K562 (cell line): ENCODE measurements around the gene NEDD4. TPM values are rescaled to one million over a fixed set of nuclear protein-coding genes. Genes with fewer than 3 reads are reported as not detected.

Source experiments
- ATAC-seq: fragments of 200-7000 bp; cut with Tn5 transposase; 3 replicates; pipeline ENCODE4 v1.9.1; 2020; ENCODE audit warnings: moderate library complexity
- BruUV-seq: library from RNA; stranded (reverse); fragments of 400-500 nt; replicated peaks from 2 replicates; lab custom pipeline; 2021; lab: Mats Ljungman, UMichigan
- CTCF ChIA-PET: fragments of 300-600 bp; formaldehyde crosslinking; extraction: SDS; loops from one replicate; lab custom pipeline; 2021; ENCODE audit warnings: low intra/inter-chr PET ratio; lab: Yijun Ruan, JAX
- POLR2A ChIA-PET: fragments of 300-600, 350-650 bp; sonication (Branson Sonifier 250); formaldehyde crosslinking; extraction: SDS; loops from one replicate; lab custom pipeline; 2021; ENCODE audit warnings: antibody characterized with exemption, inconsistent platforms; lab: Yijun Ruan, JAX
- DNase-seq, 4 experiments: peaks; one replicate each; pipeline versions ENCODE4 v3.0.0 to v3.0.0-alpha.2; 2011 to 2018; ENCODE audit warnings: low spot score in 3 of 4, mixed read lengths in 3 of 4; ENCODE audit errors: extremely low read depth in 1 of 4
- FAIRE-seq: peaks from 2 replicates; lab custom pipeline; 2011; peaks lifted over from hg19 to GRCh38; lab: Jason Lieb, UNC
- H2AFZ ChIP-seq: 2 replicates; pipeline ENCODE4 v1.6.0; 2011; ENCODE audit warnings: low read depth, low read length, control low read depth, inconsistent platforms
- H3K27ac ChIP-seq: fragments of 200-600 bp; 3 replicates; pipeline ENCODE4 v1.8.0; 2011; ENCODE audit warnings: low read depth, mild to moderate bottlenecking, control low read depth, inconsistent platforms, low read length, moderate library complexity, mixed read lengths; ENCODE audit errors: extremely low read depth
- H3K27me3 ChIP-seq, 2 experiments: fragments of 300-600 bp in 1 of 2; 2 replicates in 1 of 2; 3 replicates in 1 of 2; pipeline versions ENCODE4 v1.6.0 to v1.8.0; 2011; ENCODE audit warnings: inconsistent platforms in 2 of 2, low read length in 2 of 2, mild to moderate bottlenecking in 1 of 2, mixed read lengths in 1 of 2, moderate library complexity in 1 of 2; ENCODE audit not compliant: control insufficient read depth in 2 of 2, insufficient read depth in 2 of 2
- H3K36me3 ChIP-seq: fragments of 300-600 bp; 3 replicates; pipeline ENCODE4 v1.8.0; 2011; ENCODE audit warnings: mild to moderate bottlenecking, low read length, inconsistent platforms; ENCODE audit not compliant: control insufficient read depth, insufficient read depth
- H3K4me1 ChIP-seq, 2 experiments: fragments of 200-600 bp in 1 of 2; replicated peaks in 1 of 2; 2 replicates in 1 of 2; 3 replicates in 1 of 2; pipeline versions ENCODE4 v1.5.1 to v1.8.0; 2011; ENCODE audit warnings: inconsistent platforms in 2 of 2, low read length in 2 of 2, mild to moderate bottlenecking in 1 of 2, mixed read lengths in 1 of 2, moderate library complexity in 1 of 2; ENCODE audit not compliant: control insufficient read depth in 2 of 2, insufficient read depth in 2 of 2
- H3K4me2 ChIP-seq: 2 replicates; pipeline ENCODE4 v1.6.1; 2011; ENCODE audit warnings: low read length, control low read depth, inconsistent platforms, mixed read lengths; ENCODE audit not compliant: insufficient read depth
- H3K4me3 ChIP-seq: fragments of 200-600 bp; sonication (generic), shearing (Covaris generic); 2 replicates; pipeline ENCODE4 v1.5.1; 2016; ENCODE audit warnings: control low read depth, inconsistent platforms
- H3K79me2 ChIP-seq: fragments of 200-600 bp; 3 replicates; pipeline ENCODE4 v1.8.0; 2011; ENCODE audit warnings: low read length, inconsistent platforms; ENCODE audit not compliant: control insufficient read depth, insufficient read depth
- H3K9ac ChIP-seq, 2 experiments: 2 replicates each; pipeline versions ENCODE4 v1.6.0 to v1.6.1; 2011; ENCODE audit warnings: low read depth in 2 of 2, low read length in 2 of 2, control low read depth in 1 of 2, inconsistent platforms in 1 of 2, mild to moderate bottlenecking in 1 of 2, mixed read lengths in 1 of 2; ENCODE audit not compliant: insufficient read depth in 1 of 2
- H3K9me1 ChIP-seq: one replicate; pipeline ENCODE4 v1.6.0; 2011; ENCODE audit warnings: inconsistent platforms, mild to moderate bottlenecking, low read length, moderate library complexity; ENCODE audit not compliant: control insufficient read depth, insufficient read depth
- H3K9me3 ChIP-seq: replicated peaks from 2 replicates; pipeline ENCODE4 v1.5.1; 2011; ENCODE audit warnings: low read depth, low read length, inconsistent platforms; ENCODE audit not compliant: control insufficient read depth, insufficient read depth
- H4K20me1 ChIP-seq: replicated peaks from 2 replicates; pipeline ENCODE4 v1.6.1; 2011; ENCODE audit warnings: low read length, inconsistent platforms, mixed read lengths; ENCODE audit not compliant: control insufficient read depth, insufficient read depth
- COPS2 ChIP-seq: fragments of 450-650 bp; conservative IDR thresholded peaks from 2 replicates; pipeline ENCODE4 v1.6.1; 2016; ENCODE audit warnings: mild to moderate bottlenecking, moderate library complexity
- CREM ChIP-seq: IDR thresholded peaks from 2 replicates; pipeline ENCODE4 v1.6.1; 2014; ENCODE audit warnings: antibody characterized with exemption, low read depth
- EGR1 ChIP-seq: fragments of 450-650 bp; conservative IDR thresholded peaks from 2 replicates; pipeline ENCODE4 v1.6.1; 2017; ENCODE audit warnings: mild to moderate bottlenecking
- ETV5 ChIP-seq: sonication (generic); formaldehyde crosslinking; IDR thresholded peaks from 2 replicates; pipeline ENCODE4 v1.4.0; 2020; ENCODE audit warnings: low read depth, mild to moderate bottlenecking, missing genetic modification reagents
- MED1 ChIP-seq: sonication (generic); formaldehyde crosslinking; IDR thresholded peaks from 2 replicates; pipeline ENCODE4 v1.8.1; 2023; ENCODE audit warnings: missing genetic modification reagents, borderline replicate concordance
- MNT ChIP-seq, 2 experiments: fragments of 450-650 bp; conservative IDR thresholded peaks; 2 replicates each; pipeline ENCODE4 v1.6.1; 2017; ENCODE audit warnings: mild to moderate bottlenecking in 2 of 2, moderate library complexity in 2 of 2
- PHB ChIP-seq: fragments of 250-450 bp; sonication (Bioruptor Pico); IDR thresholded peaks from 2 replicates; pipeline ENCODE4 v1.5.0; 2021
- RAD21 ChIP-seq, 2 experiments: fragments of 250-450 bp in 1 of 2; fragments of 450-650 bp in 1 of 2; sonication (Bioruptor Pico) in 1 of 2; formaldehyde crosslinking in 1 of 2; IDR thresholded peaks in 1 of 2; conservative IDR thresholded peaks in 1 of 2; 2 replicates each; pipeline versions ENCODE4 v1.4.0 to v1.8.0; 2020 to 2022; ENCODE audit warnings: mild to moderate bottlenecking in 2 of 2, moderate library complexity in 1 of 2
- RBBP5 ChIP-seq: fragments of 200-600 bp; sonication (generic); IDR thresholded peaks from 2 replicates; pipeline ENCODE4 v1.6.1; 2012; ENCODE audit warnings: borderline replicate concordance, mild to moderate bottlenecking, low read length, control low read depth, inconsistent platforms; ENCODE audit not compliant: insufficient read depth, poor library complexity, severe bottlenecking
- SAFB ChIP-seq: fragments of 200-400 bp; formaldehyde crosslinking; IDR thresholded peaks from 2 replicates; pipeline ENCODE4 v1.6.1; 2017; ENCODE audit warnings: low read depth, low read length, borderline replicate concordance
- SMARCC2 ChIP-seq: fragments of 450-650 bp; IDR thresholded peaks from 2 replicates; pipeline ENCODE4 v1.6.1; 2017; ENCODE audit warnings: antibody characterized with exemption, moderate library complexity, mild to moderate bottlenecking, low read depth
- SOX6 ChIP-seq: fragments of 450-650 bp; IDR thresholded peaks from 2 replicates; pipeline ENCODE4 v1.6.1; 2014; ENCODE audit warnings: mild to moderate bottlenecking
- ZNF133 ChIP-seq: fragments of 250-450 bp; sonication (Bioruptor Pico); IDR thresholded peaks from 2 replicates; pipeline ENCODE4 v1.4.0; 2020; ENCODE audit warnings: mild to moderate bottlenecking
- ZNF274 ChIP-seq: IDR thresholded peaks from 2 replicates; pipeline ENCODE4 v1.6.1; 2011; ENCODE audit warnings: low read depth, mild to moderate bottlenecking, low read length, moderate library complexity, borderline replicate concordance
- ZNF354B ChIP-seq: fragments of 250-450 bp; sonication (Bioruptor Pico); IDR thresholded peaks from 2 replicates; pipeline ENCODE4 v1.4.0; 2020
- ZNF77 ChIP-seq: fragments of 250-450 bp; sonication (Bioruptor Pico); IDR thresholded peaks from 2 replicates; pipeline ENCODE4 v1.5.0; 2020
- WGBS: fragments of 100-300 bp; shearing (Covaris generic); methylation state at CpG from one replicate; pipeline ENCODE4 v1.1.6; 2016; ENCODE audit warnings: low coverage, mixed read lengths; ENCODE audit not compliant: insufficient coverage; ENCODE audit errors: missing lambda C conversion rate; 5-methylcytosine and 5-hydroxymethylcytosine counted together
- in situ Hi-C: fragments of 300-500 bp; cut with MboI; formaldehyde crosslinking; loops from 4 replicates; pipeline ENCODE4 v1.15.0; 2018; ENCODE audit warnings: inconsistent platforms, mixed read lengths
- intact Hi-C: fragments of 100-400 bp; cut with micrococcal nuclease; formaldehyde crosslinking; loops from 2 replicates; pipeline ENCODE4 v1.14.2; 2022
- polyA plus RNA-seq, 8 experiments: library from polyadenylated mRNA; depleted of rRNA in 4 of 8; stranded (reverse) in 5 of 8; unstranded in 3 of 8; fragments of >200 nt; fragmentation: Nextera tagmentation in 2 of 8; fragmentation: Illumina TruSeq in 1 of 8; extraction: Ambion mirVana in 2 of 8; extraction: Trizol in 1 of 8; gene quantifications; 2 replicates each; pipeline versions ENCODE4 v1.2.1 to v1.2.3, GENCODE V29; 2011 to 2014; ENCODE audit warnings: inconsistent platforms in 1 of 8, missing spikeins in 1 of 8
- total RNA-seq, 7 experiments: library from RNA; depleted of rRNA in 6 of 7; stranded (reverse); fragments of >200 nt in 6 of 7; fragmentation: Illumina TruSeq in 2 of 7; extraction: Trizol in 2 of 7; gene quantifications; 2 replicates each; pipeline versions ENCODE4 v1.2.1 to v1.2.3, GENCODE V29; 2011 to 2021; ENCODE audit warnings: low replicate concordance in 1 of 7

The NEDD4 gene
- total and polyA plus RNA-seq, 9 of the 15 experiments (the other 6 are each of a cell fraction or from before 2014, with no cell fraction given), result 7.2 to 23.7 (median 17.3) TPM

- H3K9ac ChIP-seq, result no peak overlapping the region
- H3K36me3 ChIP-seq, result no peaks in the 10 kb centered on the region; the same call in 2 of the 3 replicates
- no peaks in the 10 kb centered on the region for H3K27me3 ChIP-seq
- no peaks in the 10 kb centered on the region for H3K79me2 ChIP-seq
- intact Hi-C loops (no loop called here), in situ Hi-C loops (no loop called here)
- H2AFZ ChIP-seq, result no peak overlapping the region
- H4K20me1 ChIP-seq, result no peaks in the 10 kb centered on the region
- H3K27ac ChIP-seq, result no peak overlapping the region
- FAIRE-seq, result no peak
- no peaks in the 10 kb centered on the region for H3K4me1 ChIP-seq
- H3K4me2 ChIP-seq, result no peak overlapping the region
- BruUV-seq, result no TSS peak
- DNase-seq, result no peak
- ChIA-PET POLR2A (interaction anchor here (0.7 kb wide), 1 partner anchor 8 kb away, joined by 3 read pairs; no protein-coding TSS in a partner anchor), CTCF (no interaction called here)
- no peaks in the 10 kb centered on the region for H3K9me1 ChIP-seq
- WGBS, result 42% methylated on average over 4 of the region's 4 CpGs
- ATAC-seq, result no peak
- H3K9me3 ChIP-seq, result no peaks in the 10 kb centered on the region
- TF ChIP-seq SOX6 (peak; percentile 67), SMARCC2 (no peak)
- no peak overlapping the region for H3K4me3 ChIP-seq
Measured at GRCh38 chr15:55873024-55873720, 120.2 kb downstream of the NEDD4 start.

- DNase-seq (no peak), FAIRE-seq (no peak), ATAC-seq (no peak)
- Histone ChIP-seq H3K4me1 (no peaks in the 10 kb centered on the region), H3K9me1 (no peaks in the 10 kb centered on the region), H3K27me3 (no peaks in the 10 kb centered on the region), H3K9ac (no peak overlapping the region), H3K79me2 (no peaks in the 10 kb centered on the region), H2AFZ (no peak overlapping the region), H3K27ac (no peak overlapping the region), H3K4me3 (no peak overlapping the region), H4K20me1 (no peaks in the 10 kb centered on the region), H3K36me3 (no peaks in the 10 kb centered on the region; the same call in 2 of the 3 replicates), H3K9me3 (no peaks in the 10 kb centered on the region), H3K4me2 (no peak overlapping the region)
- POLR2A ChIA-PET, result no interaction called here
- intact Hi-C loops, result no loop called here
- no TSS peak for BruUV-seq
- CTCF ChIA-PET, result no interaction called here
- 62% methylated on average over 2 of the region's 2 CpGs for WGBS
- in situ Hi-C loops, result no loop called here
- TF ChIP-seq ETV5 (CRISPR knock-in tag) (no peak), ZNF133 (no peak), SAFB (no peak), ZNF354B (no peak), PHB (no peak), ZNF274 (no peak), MNT (conservative IDR thresholded peaks at IDR 0.05) (no peak), MED1 (no peak), RBBP5 (no peak), COPS2 (no peak), RAD21 (CRISPR knock-in tag; conservative IDR thresholded peaks at IDR 0.05 in 1 of 2, IDR thresholded peaks at IDR 0.05 in 1 of 2) (no peak), ZNF77 (CRISPR knock-in tag) (no peak), CREM (no peak), EGR1 (no peak)
Measured at GRCh38 chr15:55872471-55872870, 120.9 kb downstream of the NEDD4 start.
